ENCODE measurements around the gene SCUBE1. TPM values are rescaled to one million over a fixed set of nuclear protein-coding genes. Genes with fewer than 3 reads are reported as not detected.
A peak's percentile ranks its signal among the peaks of the same experiment; 100 is the strongest.

The SCUBE1 gene
- total RNA-seq, 1 donor from 2014 or later: 0.14 TPM

- intact Hi-C loops (cut with micrococcal nuclease): no loop called here
- peaks cover 76% of the 10 kb centered on the region for H3K36me3 ChIP-seq
- H3K27me3 ChIP-seq (ENCODE audit: low read depth): no peaks in the 10 kb centered on the region
- no peak overlapping the region for H3K27ac ChIP-seq (replicated peaks)
- no peak overlapping the region for H3K4me3 ChIP-seq
- no peaks in the 10 kb centered on the region for H3K9me3 ChIP-seq (replicated peaks)
- no peak for TF ChIP-seq CTCF (IDR thresholded peaks at IDR 0.05; ENCODE audit: borderline replicate concordance)
- no peak for DNase-seq
- no peaks in the 10 kb centered on the region for H3K4me1 ChIP-seq
Observed at GRCh38 chr22:43171607-43172006, 171.6 kb downstream of the SCUBE1 start.

GRCh38 chr22:43171019-43171491 lies 172.1 kb downstream of the SCUBE1 start:
- no peak overlapping the region for H3K27ac ChIP-seq (replicated peaks)
- DNase-seq: no peak
- no peaks in the 10 kb centered on the region for H3K27me3 ChIP-seq (ENCODE audit: low read depth)
- H3K36me3 ChIP-seq: peaks cover 74% of the 10 kb centered on the region
- no peaks in the 10 kb centered on the region for H3K9me3 ChIP-seq (replicated peaks)
- no peak for TF ChIP-seq CTCF (IDR thresholded peaks at IDR 0.05; ENCODE audit: borderline replicate concordance)
- intact Hi-C loops (cut with micrococcal nuclease): no loop called here
- H3K4me3 ChIP-seq: no peak overlapping the region
- no peaks in the 10 kb centered on the region for H3K4me1 ChIP-seq

GRCh38 chr22:43170131-43170480 lies 173.1 kb downstream of the SCUBE1 start:
- Histone ChIP-seq H3K9me3 (replicated peaks) (no peaks in the 10 kb centered on the region), H3K4me3 (no peak overlapping the region), H3K36me3 (peaks cover 64% of the 10 kb centered on the region), H3K27me3 (ENCODE audit: low read depth) (no peaks in the 10 kb centered on the region), H3K4me1 (no peaks in the 10 kb centered on the region), H3K27ac (replicated peaks) (no peak overlapping the region)
- intact Hi-C loops (cut with micrococcal nuclease): no loop called here
- DNase-seq: no peak
- no peak for TF ChIP-seq CTCF (IDR thresholded peaks at IDR 0.05; ENCODE audit: borderline replicate concordance)

- TF ChIP-seq CTCF (IDR thresholded peaks at IDR 0.05; ENCODE audit: borderline replicate concordance): no peak
- peaks cover 59% of the 10 kb centered on the region for H3K36me3 ChIP-seq
- H3K9me3 ChIP-seq (replicated peaks): no peaks in the 10 kb centered on the region
- H3K4me1 ChIP-seq: peaks cover 5% of the 10 kb centered on the region
- no peak overlapping the region for H3K27ac ChIP-seq (replicated peaks)
- intact Hi-C loops (cut with micrococcal nuclease): no loop called here
- no peak for DNase-seq
- H3K27me3 ChIP-seq (ENCODE audit: low read depth): no peaks in the 10 kb centered on the region
- no peak overlapping the region for H3K4me3 ChIP-seq
Observed at GRCh38 chr22:43169310-43170130, 173.7 kb downstream of the SCUBE1 start.

- peak overlapping the region; percentile 27 for H3K27ac ChIP-seq (replicated peaks)
- no peak for TF ChIP-seq CTCF (IDR thresholded peaks at IDR 0.05; ENCODE audit: borderline replicate concordance)
- H3K4me1 ChIP-seq: peaks cover 11% of the 10 kb centered on the region
- H3K9me3 ChIP-seq (replicated peaks): no peaks in the 10 kb centered on the region
- no peak overlapping the region for H3K4me3 ChIP-seq
- intact Hi-C loops (cut with micrococcal nuclease): no loop called here
- no peaks in the 10 kb centered on the region for H3K27me3 ChIP-seq (ENCODE audit: low read depth)
- peak; percentile 17 for DNase-seq
- H3K36me3 ChIP-seq: peaks cover 50% of the 10 kb centered on the region
Observed at GRCh38 chr22:43168471-43169309, 174.5 kb downstream of the SCUBE1 start.
